IPS DF 19.7 (cell line): ENCODE results near the gene FAM229B.

Experiments
- DNase-seq: peaks from one replicate; pipeline ENCODE4 v3.0.0-alpha.2; 2013; ENCODE audit warnings: low read depth, low spot score

FAM229B gene

GRCh38 chr6:112141707-112142106 is 54.3 kb downstream of the FAM229B start:
- no peak for DNase-seq

- no peak for DNase-seq
Measured at GRCh38 chr6:112144145-112144926, 56.9 kb downstream of the FAM229B start.

GRCh38 chr6:112145080-112145573 is 57.7 kb downstream of the FAM229B start:
- DNase-seq, result no peak

GRCh38 chr6:112148103-112148502 is 60.7 kb downstream of the FAM229B start:
- no peak for DNase-seq

- no peak for DNase-seq
Measured at GRCh38 chr6:112149236-112149635, 61.8 kb downstream of the FAM229B start.

- no peak for DNase-seq
Measured at GRCh38 chr6:112149719-112150263, 62.4 kb downstream of the FAM229B start.

GRCh38 chr6:112150363-112150762 is 63.0 kb downstream of the FAM229B start:
- DNase-seq, result no peak
